Activated CD8-positive, alpha-beta memory T cell treated with anti-CD3 and anti-CD28 coated beads for 24 hours (primary cell): Measurements from ENCODE around the gene MTCL1.

Source experiments
- DNase-seq: peaks from one replicate; pipeline ENCODE4 v3.0.0-alpha.2; 2020

Gene MTCL1

GRCh38 chr18:8816220-8816619, 110.9 kb downstream of the MTCL1 start:
- no peak for DNase-seq

- DNase-seq, result no peak
Measured at GRCh38 chr18:8816816-8817215, 111.5 kb downstream of the MTCL1 start.

DNA sequence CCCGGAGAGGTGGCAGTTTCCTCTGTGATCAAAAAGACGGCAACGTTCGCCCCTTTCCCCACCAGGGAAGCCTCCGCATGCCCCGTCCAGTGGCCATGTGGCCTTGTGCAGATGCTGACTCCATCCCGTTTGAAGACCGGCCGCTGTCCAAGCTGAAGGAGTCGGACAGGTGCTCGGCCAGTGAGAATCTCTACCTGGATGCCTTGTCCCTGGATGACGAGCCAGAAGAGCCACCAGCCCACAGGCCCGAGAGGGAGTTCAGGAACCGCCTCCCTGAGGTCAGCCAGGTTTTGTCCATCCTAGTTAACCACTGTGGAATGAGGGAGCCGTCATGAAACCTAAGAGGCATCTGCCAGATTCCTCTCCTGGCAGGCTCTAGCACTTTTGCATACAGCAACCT, 113.6 kb downstream of the MTCL1 start:
- no peak for DNase-seq

DNA sequence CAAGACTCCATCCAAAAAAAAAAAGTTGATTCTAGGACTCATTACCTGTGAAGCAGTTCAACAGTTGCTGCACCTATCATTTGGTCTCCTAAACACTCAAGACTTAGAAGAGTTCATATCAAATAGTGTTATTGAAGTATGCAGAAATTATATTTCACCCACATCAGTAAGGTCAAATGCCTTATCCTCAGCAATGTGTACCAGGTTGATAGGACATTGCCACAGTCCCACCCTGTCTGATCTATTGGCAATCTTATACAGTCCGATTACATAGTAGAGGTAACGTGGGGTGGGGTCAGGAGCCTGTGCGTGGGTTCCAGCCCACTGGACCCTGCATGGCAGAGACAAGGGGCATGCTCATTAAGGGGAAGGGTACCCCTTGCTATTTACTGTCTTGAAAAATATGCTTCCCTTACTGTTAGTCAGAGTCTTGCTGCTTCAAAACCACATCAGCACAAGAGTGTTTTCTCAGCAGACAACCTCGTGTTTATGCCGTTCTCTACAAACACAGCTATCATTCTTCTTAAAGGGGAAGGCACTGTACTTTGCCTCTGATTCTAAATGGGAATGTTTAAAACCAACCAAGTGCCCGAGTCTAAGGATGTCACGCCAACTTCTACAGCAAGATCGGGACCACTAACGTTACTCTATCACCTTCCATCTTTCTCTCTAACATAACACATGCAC, 115.2 kb downstream of the MTCL1 start:
- no peak for DNase-seq

GRCh38 chr18:8821083-8821465, 115.7 kb downstream of the MTCL1 start:
- no peak for DNase-seq

GRCh38 chr18:8821531-8821930, 116.2 kb downstream of the MTCL1 start:
- no peak for DNase-seq

GRCh38 chr18:8822643-8823042, 117.3 kb downstream of the MTCL1 start:
- DNase-seq, result no peak

GRCh38 chr18:8823530-8823929, 118.2 kb downstream of the MTCL1 start:
- no peak for DNase-seq

- DNase-seq, result no peak
Measured at GRCh38 chr18:8824846-8825245, 119.5 kb downstream of the MTCL1 start.

- DNase-seq, result no peak
Measured at GRCh38 chr18:8825273-8825672, 119.9 kb downstream of the MTCL1 start.

- no peak for DNase-seq
Measured at GRCh38 chr18:8825729-8826375, 120.5 kb downstream of the MTCL1 start.

GRCh38 chr18:8826514-8826913, 121.2 kb downstream of the MTCL1 start:
- DNase-seq, result no peak

DNA sequence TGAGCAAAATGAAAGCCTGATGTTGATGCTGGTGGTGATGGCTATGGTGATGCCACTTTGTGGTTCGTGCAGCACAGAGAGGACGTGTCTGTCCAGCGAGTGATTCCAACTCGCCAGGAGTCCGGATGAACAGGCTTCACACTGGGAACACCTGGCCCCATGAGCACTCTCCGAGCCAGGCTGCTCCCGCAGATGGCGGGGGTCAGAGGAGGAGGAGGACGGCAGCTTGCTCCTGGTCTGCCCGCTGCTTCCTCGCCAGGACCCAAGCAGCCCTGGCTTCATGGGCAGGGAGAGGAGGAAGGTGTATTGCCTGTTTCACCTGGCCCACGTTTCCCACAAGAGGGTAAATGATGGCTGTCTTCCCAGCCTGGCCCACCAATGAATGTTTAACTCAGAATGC, 121.6 kb downstream of the MTCL1 start:
- no peak for DNase-seq

DNA sequence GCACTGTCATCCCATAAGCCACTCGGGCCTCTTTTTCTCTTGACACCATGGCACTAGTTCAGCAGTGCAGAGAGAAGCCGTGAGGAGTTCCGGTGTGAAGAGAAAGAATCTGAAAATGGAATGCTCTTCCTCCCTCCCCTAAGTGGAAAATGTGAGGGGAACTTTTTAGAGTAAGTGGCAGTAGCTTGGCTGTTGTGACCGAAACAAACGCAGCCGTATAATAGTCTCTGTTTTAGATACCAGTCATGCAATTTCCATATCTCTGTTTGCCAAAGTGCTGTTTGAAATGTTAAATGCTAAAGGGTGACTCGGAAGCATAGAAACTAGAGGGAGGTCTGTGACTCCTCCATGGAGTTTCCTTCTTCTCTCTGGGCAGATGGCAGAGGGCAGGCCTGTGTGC, 122.9 kb downstream of the MTCL1 start:
- no peak for DNase-seq

- no peak for DNase-seq
Measured at GRCh38 chr18:8828798-8829197, 123.4 kb downstream of the MTCL1 start.

GRCh38 chr18:8830067-8831060, 125.0 kb downstream of the MTCL1 start:
- no peak for DNase-seq

GRCh38 chr18:8831112-8831511, 125.8 kb downstream of the MTCL1 start:
- DNase-seq, result no peak

GRCh38 chr18:8831531-8831930, 126.2 kb downstream of the MTCL1 start:
- DNase-seq, result no peak

DNA sequence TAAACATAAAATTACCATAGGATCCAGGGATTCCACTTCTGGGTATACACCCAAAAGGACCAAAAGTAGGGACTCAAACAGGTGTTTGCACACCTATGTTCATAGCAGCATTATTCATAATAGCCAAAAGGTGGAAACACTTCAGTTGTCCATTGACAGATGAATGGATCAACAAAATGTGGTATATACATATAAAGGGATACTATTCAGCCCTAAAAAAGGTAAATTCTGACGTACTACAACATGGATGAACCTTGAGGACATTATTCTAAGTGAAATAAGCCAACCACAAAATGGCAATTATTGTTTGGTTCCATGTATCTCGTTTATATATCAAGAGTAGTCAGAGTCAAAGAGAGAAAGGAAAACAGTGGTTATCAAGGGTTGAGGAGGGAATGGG, 128.1 kb downstream of the MTCL1 start:
- DNase-seq, result no peak

- DNase-seq, result no peak
Measured at GRCh38 chr18:8834881-8835280, 129.5 kb downstream of the MTCL1 start.

GRCh38 chr18:8835521-8835953, 130.2 kb downstream of the MTCL1 start:
- no peak for DNase-seq

DNA sequence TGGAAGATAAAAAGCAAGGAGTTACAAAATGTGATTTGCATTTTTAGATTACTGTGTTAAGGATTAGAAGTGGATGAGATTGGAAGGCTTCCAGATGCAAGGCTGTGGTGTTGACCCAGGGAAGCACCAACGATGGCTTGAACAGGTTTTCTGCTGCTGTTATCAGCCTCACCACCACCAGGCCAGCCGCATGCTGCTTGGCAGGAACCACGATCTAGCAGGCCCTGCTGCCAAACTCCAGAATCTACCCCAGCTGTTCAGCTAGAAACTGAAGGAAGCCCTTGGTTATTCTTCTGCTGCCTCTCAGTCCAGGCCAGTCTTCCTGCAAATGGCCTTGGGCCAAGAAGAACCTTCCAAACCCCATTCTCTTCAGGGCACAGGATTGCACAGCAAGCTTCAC, 133.9 kb downstream of the MTCL1 start:
- no peak for DNase-seq

DNA sequence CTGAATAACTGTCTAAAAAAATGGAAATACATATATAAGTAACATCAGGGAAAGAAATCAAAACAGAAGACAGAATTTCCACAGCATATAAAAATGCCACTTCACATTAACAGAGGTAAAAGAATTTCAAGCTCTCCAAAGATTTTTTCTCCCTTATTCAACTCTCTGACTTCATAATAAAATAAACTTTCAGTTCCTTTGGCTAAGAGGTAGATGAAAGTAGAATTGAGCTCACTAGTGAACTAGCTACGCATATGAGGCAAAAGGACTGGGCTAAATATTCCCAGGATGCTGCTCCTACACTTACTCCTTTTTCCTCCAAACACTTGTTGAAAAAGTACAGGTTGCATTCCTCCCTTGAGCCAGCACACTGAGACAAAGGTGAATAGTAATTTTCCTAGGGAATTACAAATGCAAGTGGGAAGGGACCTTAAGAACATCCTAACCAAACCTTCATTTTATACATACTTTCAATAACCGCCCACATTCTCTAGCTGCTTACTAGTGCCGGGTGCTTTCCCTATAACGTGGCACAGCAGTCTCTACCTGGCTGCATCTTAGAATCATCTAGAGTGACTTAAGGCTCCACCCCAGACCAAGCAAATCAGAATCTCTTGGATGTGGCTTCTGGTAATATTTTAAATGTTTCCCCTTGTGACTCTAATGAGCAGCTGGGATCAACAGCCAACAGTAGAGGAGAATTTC, 136.6 kb downstream of the MTCL1 start:
- DNase-seq, result no peak
